Lower leg skin (tissue), 4 donors: ENCODE measurements around the gene RPL37A. TPM values are rescaled to one million over a fixed set of nuclear protein-coding genes. Genes with fewer than 3 reads are reported as not detected.

Source experiments
- DNase-seq, 2 donors: peaks; one replicate each; pipeline ENCODE4 v3.0.0-alpha.2; 2019; ENCODE audit warnings: low spot score in 2 of 2
- H3K4me3 ChIP-seq: fragments of 200-600 bp; sonication (generic); 2 replicates; pipeline ENCODE4 v1.5.1; 2017; ENCODE audit warnings: mild to moderate bottlenecking, low read depth; ENCODE audit not compliant: poor library complexity, severe bottlenecking
- POLR2A ChIP-seq, 2 donors: fragments of 450-650 bp; IDR thresholded peaks; one replicate each; pipeline ENCODE4 v1.6.1; 2016 to 2017; ENCODE audit warnings: antibody characterized with exemption in 2 of 2, mild to moderate bottlenecking in 1 of 2, moderate library complexity in 1 of 2
- WGBS, 2 donors: methylation state at CpG; one replicate each; pipeline ENCODE4 v1.1.5; 2018; 5-methylcytosine and 5-hydroxymethylcytosine counted together
- intact Hi-C: fragments of 100-400 bp; cut with DNase I; formaldehyde crosslinking; loops from one replicate; pipeline ENCODE4 v1.15.0; 2023; ENCODE audit warnings: low total_unique reads
- total RNA-seq, 4 donors: library from RNA; depleted of rRNA; stranded (reverse); fragments of >200 nt; gene quantifications; one replicate each; pipeline ENCODE4 v1.1.0, GENCODE V29; 2016
- TF ChIP-seq, protein P1 (sequence below), 3 donors: fragments of 450-650 bp; IDR thresholded peaks; one replicate each; pipeline ENCODE4 v1.5.1; 2016; ENCODE audit warnings: antibody characterized with exemption in 3 of 3, mild to moderate bottlenecking in 3 of 3, moderate library complexity in 2 of 3

Gene RPL37A
- total RNA-seq, 4 donors from 2014 or later, result 1,765 to 2,628 (median 2,029) TPM

DNA sequence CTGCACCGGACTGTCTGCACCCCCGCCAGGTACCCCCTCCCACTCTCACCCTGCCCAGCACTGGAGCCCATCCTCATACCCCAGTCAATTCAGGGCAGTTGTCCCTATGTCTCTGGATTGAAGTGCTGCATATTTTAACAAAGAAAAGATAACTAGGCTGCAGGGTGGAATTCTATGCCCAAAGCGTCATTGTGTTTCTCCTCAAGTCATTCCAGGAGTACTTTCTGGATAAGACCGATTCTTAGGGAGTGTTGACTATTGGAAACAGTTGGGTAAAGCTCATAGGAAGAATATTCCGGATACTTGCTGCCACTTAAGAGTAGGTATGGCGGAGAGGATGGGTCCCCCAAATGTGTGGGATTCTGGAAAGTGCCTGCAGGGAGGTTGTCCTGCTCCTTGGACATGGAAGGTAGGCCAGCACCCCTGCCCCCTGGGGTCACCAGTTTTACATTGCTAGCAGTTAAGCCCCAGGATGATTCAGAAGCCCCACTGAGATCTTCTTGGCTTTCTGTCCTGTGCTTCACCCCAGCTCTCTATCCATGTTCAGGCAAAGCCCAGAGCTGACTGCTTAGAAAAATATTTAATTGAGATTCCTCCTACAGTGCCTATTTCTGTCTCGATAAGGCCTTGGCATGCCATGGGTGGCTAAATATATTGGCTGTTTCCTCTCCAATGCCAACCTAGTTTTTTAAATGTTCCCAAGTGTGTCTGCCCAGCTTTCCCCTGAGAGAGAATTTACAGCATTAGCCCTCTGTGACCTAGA is 48.2 kb downstream of the RPL37A start:
- H3K4me3 ChIP-seq, result no peak overlapping the region
- no peak for DNase-seq
- WGBS, 2 donors, result 51 to 57% methylated on average over 7 of the region's 7 CpGs
- TF ChIP-seq, protein P1, sequence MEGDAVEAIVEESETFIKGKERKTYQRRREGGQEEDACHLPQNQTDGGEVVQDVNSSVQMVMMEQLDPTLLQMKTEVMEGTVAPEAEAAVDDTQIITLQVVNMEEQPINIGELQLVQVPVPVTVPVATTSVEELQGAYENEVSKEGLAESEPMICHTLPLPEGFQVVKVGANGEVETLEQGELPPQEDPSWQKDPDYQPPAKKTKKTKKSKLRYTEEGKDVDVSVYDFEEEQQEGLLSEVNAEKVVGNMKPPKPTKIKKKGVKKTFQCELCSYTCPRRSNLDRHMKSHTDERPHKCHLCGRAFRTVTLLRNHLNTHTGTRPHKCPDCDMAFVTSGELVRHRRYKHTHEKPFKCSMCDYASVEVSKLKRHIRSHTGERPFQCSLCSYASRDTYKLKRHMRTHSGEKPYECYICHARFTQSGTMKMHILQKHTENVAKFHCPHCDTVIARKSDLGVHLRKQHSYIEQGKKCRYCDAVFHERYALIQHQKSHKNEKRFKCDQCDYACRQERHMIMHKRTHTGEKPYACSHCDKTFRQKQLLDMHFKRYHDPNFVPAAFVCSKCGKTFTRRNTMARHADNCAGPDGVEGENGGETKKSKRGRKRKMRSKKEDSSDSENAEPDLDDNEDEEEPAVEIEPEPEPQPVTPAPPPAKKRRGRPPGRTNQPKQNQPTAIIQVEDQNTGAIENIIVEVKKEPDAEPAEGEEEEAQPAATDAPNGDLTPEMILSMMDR (IDR thresholded peaks at IDR 0.05), result no peak
- no peak for TF ChIP-seq POLR2A (IDR thresholded peaks at IDR 0.05)
- intact Hi-C loops, result no loop called here

DNA sequence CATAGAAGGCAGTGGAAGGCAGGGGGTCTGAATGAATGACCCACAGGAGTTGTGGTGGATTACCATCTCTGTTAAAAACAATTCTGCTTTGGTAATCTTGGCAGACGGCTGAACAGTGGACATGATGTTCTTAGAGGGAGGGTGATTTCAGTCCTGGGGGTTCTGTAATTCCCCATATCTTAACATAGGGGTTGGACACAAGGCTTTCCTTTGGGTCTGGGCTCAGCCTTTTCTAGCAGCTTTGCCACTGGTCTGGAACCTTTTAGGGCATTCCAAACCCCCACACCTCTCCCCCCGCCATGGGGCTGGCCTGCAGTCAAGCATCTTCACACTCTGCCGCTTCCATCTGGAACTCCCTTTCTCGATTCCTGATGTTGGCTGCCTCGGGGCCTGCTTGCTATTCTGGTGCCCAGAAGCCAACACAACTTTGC is 50.3 kb downstream of the RPL37A start:
- intact Hi-C loops, result no loop called here
- H3K4me3 ChIP-seq, result no peak overlapping the region
- TF ChIP-seq, protein P1 (IDR thresholded peaks at IDR 0.05), result no peak
- TF ChIP-seq POLR2A (IDR thresholded peaks at IDR 0.05), result no peak
- peak in 1 of 2 donors; percentile 19 for DNase-seq
- 51 to 77% methylated on average over 5 of the region's 5 CpGs for WGBS, 2 donors

DNA sequence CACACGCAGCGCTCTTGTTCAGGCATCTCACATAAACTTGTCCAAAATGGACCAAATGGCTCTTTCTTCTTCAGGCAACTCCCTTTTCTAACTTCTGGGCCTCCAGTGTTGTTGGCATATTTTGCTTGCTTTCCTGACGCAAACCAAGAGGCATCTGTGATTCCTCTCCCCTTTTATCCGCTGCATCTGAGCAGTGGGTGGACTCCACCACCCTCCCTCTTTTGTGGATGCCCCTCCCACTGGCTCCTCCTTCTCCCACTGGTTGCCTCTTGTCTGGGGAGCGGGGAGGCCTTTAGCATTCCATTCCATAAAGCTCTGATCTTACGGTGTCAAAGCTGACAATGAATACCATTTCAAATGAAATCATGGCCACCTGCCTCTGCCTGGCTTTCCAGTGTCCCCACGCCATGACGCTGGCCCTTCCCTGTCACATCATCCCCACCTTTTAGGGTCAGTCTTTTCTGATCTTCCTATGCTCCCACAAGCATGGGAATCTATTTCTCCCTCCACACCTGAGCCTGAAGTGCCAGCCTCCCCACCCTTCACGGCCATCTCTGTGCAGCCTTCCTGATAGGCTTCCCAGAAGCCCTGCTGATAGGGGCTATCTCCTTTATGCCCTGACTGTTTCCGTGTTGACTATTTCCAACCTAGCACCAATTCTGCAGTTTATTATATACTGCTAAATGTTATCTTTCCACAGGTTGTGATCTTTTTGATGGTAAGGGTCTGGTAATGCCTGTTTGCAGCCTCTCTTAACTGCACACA is 51.5 kb downstream of the RPL37A start:
- no peak overlapping the region for H3K4me3 ChIP-seq
- DNase-seq, result no peak
- WGBS, 2 donors, result 91 to 94% methylated on average over 10 of the region's 10 CpGs
- intact Hi-C loops, result no loop called here
- TF ChIP-seq POLR2A (IDR thresholded peaks at IDR 0.05), result no peak

DNA sequence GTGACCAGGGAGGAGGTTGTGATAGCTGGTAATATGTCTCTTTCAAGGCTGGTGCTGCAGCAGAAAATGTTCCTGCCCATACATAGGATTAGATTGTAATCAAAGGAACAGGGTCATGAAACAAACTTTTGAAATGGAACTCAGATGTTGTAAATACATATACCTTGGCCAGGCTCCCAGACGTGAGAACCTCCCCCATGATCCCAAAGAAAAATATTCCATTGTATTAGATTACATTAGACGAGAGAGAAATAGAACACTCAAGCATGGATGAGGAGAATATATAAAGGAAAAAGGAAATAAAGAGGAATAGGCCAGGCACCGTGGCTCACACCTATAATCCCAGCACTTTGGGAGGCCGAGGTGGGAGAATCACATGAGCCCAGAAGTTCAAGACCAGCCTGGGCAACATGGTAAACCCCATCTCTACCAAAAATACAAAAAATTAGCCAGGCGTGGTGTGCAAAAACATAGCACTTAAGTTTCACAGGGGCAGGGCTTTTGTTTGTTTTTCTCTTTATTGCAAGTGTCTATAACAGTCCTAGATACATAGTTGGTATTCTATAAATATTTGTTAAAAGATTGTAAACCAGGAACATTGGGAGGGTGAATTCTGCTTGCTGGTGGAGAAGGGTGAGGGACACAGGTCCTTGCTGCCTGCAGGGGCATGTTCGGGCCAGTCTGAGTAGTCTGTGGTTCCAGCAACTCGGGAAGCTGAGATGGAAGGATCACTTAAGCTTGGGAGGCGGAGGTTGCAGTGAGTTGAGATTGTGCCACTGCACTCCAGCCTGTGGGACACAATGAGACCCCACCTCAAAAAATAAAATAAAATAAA is 52.8 kb downstream of the RPL37A start:
- no peak for DNase-seq
- 59 to 60% methylated on average over 8 of the region's 8 CpGs for WGBS, 2 donors
- H3K4me3 ChIP-seq, result no peak overlapping the region
- intact Hi-C loops, result no loop called here
- TF ChIP-seq POLR2A (IDR thresholded peaks at IDR 0.05), result no peak
- TF ChIP-seq, protein P1 (IDR thresholded peaks at IDR 0.05), result no peak

DNA sequence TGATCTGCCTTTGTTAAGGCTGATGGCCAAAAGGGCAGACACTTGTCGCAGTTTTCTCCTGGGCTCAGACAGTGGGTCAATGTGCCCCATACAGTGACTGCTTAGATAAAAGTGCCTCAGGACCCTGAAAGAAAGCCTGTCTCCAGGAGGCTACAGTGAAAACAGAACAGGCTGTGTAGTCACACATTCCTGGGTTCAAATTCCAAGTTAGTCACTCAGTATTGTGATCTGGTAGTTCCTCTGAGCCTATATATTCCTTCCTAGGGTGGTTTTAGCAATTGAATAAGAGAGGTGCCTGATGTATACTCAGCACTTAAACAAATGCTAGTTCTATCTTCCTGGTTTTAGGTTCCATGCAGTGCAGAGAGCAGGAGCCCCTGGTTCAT is 54.4 kb downstream of the RPL37A start:
- TF ChIP-seq POLR2A (IDR thresholded peaks at IDR 0.05), result no peak
- TF ChIP-seq, protein P1 (IDR thresholded peaks at IDR 0.05), result no peak
- no peak for DNase-seq
- intact Hi-C loops, result no loop called here
- 86 to 100% methylated on average over 1 of the region's 1 CpG for WGBS, 2 donors
- no peak overlapping the region for H3K4me3 ChIP-seq

Other genes starting within 250 kb of the RPL37A start
- gene MARCHF4, start 126.4 kb upstream of the RPL37A start, total RNA-seq, result under 1 TPM in 2 of 4 donors, not detected in 2; 0.13 to 0.76 TPM
- 10 to 100 TPM; 11.9 to 18.7 (median 14.8) TPM for gene SMARCAL1, start 86.4 kb upstream of the RPL37A start, total RNA-seq
- gene IGFBP2, start 134.6 kb downstream of the RPL37A start, total RNA-seq, result 10 to 100 TPM in 3 of 4 donors, 1 to 10 TPM in 1; 8.7 to 69.5 (median 28.2) TPM
- gene IGFBP5, start 196.7 kb downstream of the RPL37A start, total RNA-seq, result 100 to 1,000 TPM in 3 of 4 donors, 10 to 100 TPM in 1; 27.7 to 460 (median 134) TPM